B cell (primary cell): ENCODE data around the gene GUCY1A1. TPM values are rescaled to one million over a fixed set of nuclear protein-coding genes. Genes with fewer than 3 reads are reported as not detected.

Source experiments
- ATAC-seq: fragments of 200-7000 bp; cut with Tn5 transposase; one replicate; pipeline ENCODE4 v1.10.0; 2021; ENCODE audit warnings: low read depth, mild to moderate bottlenecking, moderate number of reproducible peaks, moderate library complexity
- CTCF ChIA-PET: fragments of 350-600 bp; sonication (Branson Sonifier 250); formaldehyde crosslinking; loops from one replicate; lab custom pipeline; 2021; ENCODE audit warnings: antibody characterized with exemption, inconsistent platforms; lab: Charles Lee
- POLR2A ChIA-PET: fragments of 350-600 bp; sonication (Branson Sonifier 250); formaldehyde crosslinking; loops from one replicate; lab custom pipeline; 2021; ENCODE audit warnings: antibody characterized with exemption; lab: Charles Lee
- DNase-seq: peaks from one replicate; pipeline ENCODE4 v3.0.0; 2013
- H2AFZ ChIP-seq: 2 replicates; pipeline ENCODE4 v1.6.1; 2012; ENCODE audit warnings: mild to moderate bottlenecking, low read depth, low read length; ENCODE audit not compliant: insufficient read depth, poor library complexity, severe bottlenecking
- H3K27ac ChIP-seq, 2 donors: 1 replicate in 1 of 2; 2 replicates in 1 of 2; pipeline ENCODE4 v1.5.1; 2012 to 2013; ENCODE audit warnings: low read length in 2 of 2, mild to moderate bottlenecking in 2 of 2, moderate library complexity in 1 of 2
- H3K27me3 ChIP-seq, 4 experiments: fragments of 200-600 bp in 1 of 4; sonication (generic) in 1 of 4; replicated peaks in 1 of 4; 1 replicate in 2 of 4; 2 replicates in 2 of 4; pipeline versions ENCODE4 v1.6.1 to v1.7.0; 2013 to 2016; ENCODE audit warnings: low read length in 3 of 4, mild to moderate bottlenecking in 2 of 4, mixed read lengths in 1 of 4, moderate library complexity in 1 of 4; ENCODE audit not compliant: insufficient read depth in 4 of 4, control insufficient read depth in 3 of 4; ENCODE audit errors: control extremely low read depth in 1 of 4
- H3K36me3 ChIP-seq, 2 experiments: replicated peaks in 1 of 2; 1 replicate in 1 of 2; 2 replicates in 1 of 2; pipeline versions ENCODE4 v1.6.1 to v1.7.1; 2013; ENCODE audit warnings: low read length in 1 of 2; ENCODE audit not compliant: insufficient read depth in 2 of 2, control insufficient read depth in 1 of 2; ENCODE audit errors: control extremely low read depth in 1 of 2, extremely low read depth in 1 of 2
- H3K4me1 ChIP-seq, 2 donors: fragments of 200-600 bp in 1 of 2; sonication (generic) in 1 of 2; 1 replicate in 1 of 2; 2 replicates in 1 of 2; pipeline versions ENCODE4 v1.5.1 to v1.6.1; 2013 to 2017; ENCODE audit warnings: low read length in 2 of 2; ENCODE audit not compliant: control insufficient read depth in 2 of 2, insufficient read depth in 2 of 2
- H3K4me2 ChIP-seq: replicated peaks from 2 replicates; pipeline ENCODE3; 2012; ENCODE audit warnings: mild to moderate bottlenecking, low read depth, low read length; ENCODE audit not compliant: poor library complexity, severe bottlenecking
- H3K4me3 ChIP-seq, 5 experiments: fragments of 200-600 bp in 1 of 5; sonication (generic) in 1 of 5; 1 replicate in 3 of 5; 2 replicates in 2 of 5; pipeline versions ENCODE4 v1.5.1 to v1.7.0; 2011 to 2016; ENCODE audit warnings: low read length in 4 of 5, mild to moderate bottlenecking in 4 of 5, low read depth in 2 of 5, control low read depth in 1 of 5, moderate library complexity in 1 of 5; ENCODE audit not compliant: insufficient read depth in 1 of 5; ENCODE audit errors: control extremely low read depth in 1 of 5, extremely low read depth in 1 of 5
- H3K79me2 ChIP-seq: fragments of 200-600 bp; sonication (generic); one replicate; pipeline ENCODE4 v1.6.0; 2016; ENCODE audit warnings: low read length; ENCODE audit not compliant: control insufficient read depth, insufficient read depth
- H3K9ac ChIP-seq: fragments of 200-600 bp; sonication (generic); 2 replicates; pipeline ENCODE4 v1.6.1; 2017; ENCODE audit warnings: mild to moderate bottlenecking, low read length, moderate library complexity
- H3K9me3 ChIP-seq, 3 donors: one replicate each; pipeline versions ENCODE4 v1.6.1 to v1.7.1; 2013; ENCODE audit warnings: low read length in 2 of 3; ENCODE audit not compliant: control insufficient read depth in 2 of 3, insufficient read depth in 1 of 3; ENCODE audit errors: control extremely low read depth in 1 of 3
- H4K20me1 ChIP-seq: 2 replicates; pipeline ENCODE4 v1.6.0; 2012; ENCODE audit warnings: mild to moderate bottlenecking, low read length; ENCODE audit not compliant: insufficient read depth, control insufficient read depth, poor library complexity, severe bottlenecking
- H3K27ac Mint-ChIP-seq: one replicate; pipeline ENCODE4 v1.8.0; 2021; ENCODE audit warnings: mixed read lengths
- H3K27me3 Mint-ChIP-seq: one replicate; pipeline ENCODE4 v1.8.0; 2021; ENCODE audit warnings: mixed read lengths
- H3K4me1 Mint-ChIP-seq: one replicate; pipeline ENCODE4 v1.8.0; 2021; ENCODE audit warnings: mixed read lengths
- H3K4me3 Mint-ChIP-seq: one replicate; pipeline ENCODE4 v1.8.0; 2021; ENCODE audit warnings: mixed read lengths
- H3K9me3 Mint-ChIP-seq: one replicate; pipeline ENCODE4 v1.8.0; 2022; ENCODE audit warnings: mixed read lengths; ENCODE audit not compliant: insufficient read depth
- CTCF ChIP-seq: fragments of 200-600 bp; IDR thresholded peaks from one replicate; pipeline ENCODE4 v1.8.0; 2022; ENCODE audit warnings: antibody characterized with exemption, mild to moderate bottlenecking
- EZH2 ChIP-seq: IDR thresholded peaks from 2 replicates; pipeline ENCODE4 v1.6.1; 2012; ENCODE audit warnings: borderline replicate concordance, low read depth, mild to moderate bottlenecking, moderate library complexity, low read length; ENCODE audit not compliant: insufficient read depth, poor library complexity, severe bottlenecking
- WGBS: methylation state at CpG from one replicate; pipeline ENCODE4 v1.1.5; 2013; ENCODE audit warnings: missing lambda C conversion rate; ENCODE audit not compliant: insufficient coverage; 5-methylcytosine and 5-hydroxymethylcytosine counted together
- intact Hi-C: fragments of 100-400 bp; cut with micrococcal nuclease; formaldehyde crosslinking; loops from one replicate; pipeline ENCODE4 v1.10.0; 2022
- polyA plus RNA-seq: library from polyadenylated mRNA; depleted of rRNA; stranded (reverse); fragments of >200 nt; gene quantifications from 2 replicates; pipeline ENCODE4 v1.2.3, GENCODE V29; 2012
- total RNA-seq, 2 donors: library from RNA; stranded (reverse); fragments of 120-200 nt in 1 of 2; gene quantifications; 1 replicate in 1 of 2; 2 replicates in 1 of 2; pipeline versions ENCODE4 v1.2.3 to v1.2.4, GENCODE V29; 2013 to 2022

GUCY1A1 gene
- total and polyA plus RNA-seq, 2 donors (not counting 1 experiment from before 2014, with no cell fraction given): 0.12 to 0.25 TPM

- H3K36me3 ChIP-seq: no peaks in the 10 kb centered on the region
- no peak for ATAC-seq
- no peak for TF ChIP-seq EZH2
- TF ChIP-seq CTCF: no peak
- no peaks in the 10 kb centered on the region for H3K79me2 ChIP-seq
- H3K4me2 ChIP-seq: no peak overlapping the region
- WGBS: no CpG with 5 or more reads among the region's 1 CpG
- no peaks in the 10 kb centered on the region for H4K20me1 ChIP-seq
- Mint-ChIP-seq H3K27me3 (no peaks in the 10 kb centered on the region), H3K4me3 (no peak overlapping the region), H3K9me3 (no peaks in the 10 kb centered on the region), H3K4me1 (no peaks in the 10 kb centered on the region), H3K27ac (no peak overlapping the region)
- no peak overlapping the region for H2AFZ ChIP-seq
- ChIA-PET POLR2A (no interaction called here), CTCF (no interaction called here)
- H3K27ac ChIP-seq: no peak overlapping the region
- no peaks in the 10 kb centered on the region for H3K9me3 ChIP-seq
- DNase-seq: no peak
- H3K4me3 ChIP-seq: no peak overlapping the region
- no peak overlapping the region for H3K9ac ChIP-seq
- no peaks in the 10 kb centered on the region for H3K27me3 ChIP-seq
- H3K4me1 ChIP-seq: no peaks in the 10 kb centered on the region
- intact Hi-C loops: no loop called here
Observed at GRCh38 chr4:155692361-155692760, 25.7 kb downstream of the GUCY1A1 start.

- H3K4me1 Mint-ChIP-seq: no peaks in the 10 kb centered on the region
- no peaks in the 10 kb centered on the region for H3K9me3 Mint-ChIP-seq
- intact Hi-C loops: no loop called here
- no peak overlapping the region for H3K27ac Mint-ChIP-seq
- H3K9ac ChIP-seq: no peak overlapping the region
- H3K9me3 ChIP-seq: no peaks in the 10 kb centered on the region
- TF ChIP-seq EZH2: no peak
- TF ChIP-seq CTCF: no peak
- no peak overlapping the region for H3K4me3 ChIP-seq
- ChIA-PET POLR2A (no interaction called here), CTCF (no interaction called here)
- no peak for ATAC-seq
- H3K79me2 ChIP-seq: no peaks in the 10 kb centered on the region
- DNase-seq: no peak
- H3K4me1 ChIP-seq: no peaks in the 10 kb centered on the region
- no peak overlapping the region for H3K27ac ChIP-seq
- H3K27me3 Mint-ChIP-seq: no peaks in the 10 kb centered on the region
- no peaks in the 10 kb centered on the region for H4K20me1 ChIP-seq
- no peak overlapping the region for H3K4me3 Mint-ChIP-seq
- H3K4me2 ChIP-seq: no peak overlapping the region
- WGBS: 80% methylated on average over 1 of the region's 4 CpGs
- no peaks in the 10 kb centered on the region for H3K27me3 ChIP-seq
- no peak overlapping the region for H2AFZ ChIP-seq
- H3K36me3 ChIP-seq: no peaks in the 10 kb centered on the region
Observed at GRCh38 chr4:155693015-155693663, 26.5 kb downstream of the GUCY1A1 start.
